HG03025 (cell line): ENCODE data around the gene KIT.

Experiments
- ATAC-seq: cut with Tn5 transposase; IDR thresholded peaks from one replicate; pipeline ENCODE4 v1.9.1; 2021; ENCODE audit warnings: mild to moderate bottlenecking, moderate library complexity; ENCODE audit not compliant: unreplicated experiment, low FRiP score

Gene KIT

DNA sequence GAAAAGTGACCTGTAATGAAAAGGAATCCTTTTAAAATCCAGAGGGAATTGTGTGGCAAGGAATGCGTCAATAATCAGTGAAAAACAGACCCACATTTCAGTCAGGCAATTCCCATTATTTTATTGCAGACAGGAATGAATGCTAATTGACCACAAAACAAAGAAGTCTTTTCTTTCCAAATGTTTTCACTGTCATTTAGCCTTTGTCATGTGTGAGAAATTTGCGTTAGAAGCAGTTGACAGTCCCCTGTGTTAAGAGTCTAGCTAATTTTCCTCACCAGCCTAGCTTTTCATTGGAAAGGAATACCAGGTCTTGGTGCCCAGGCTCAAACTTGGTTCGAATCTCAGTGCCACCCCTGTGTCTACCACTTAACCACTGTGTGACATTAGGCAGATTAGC lies 83.4 kb downstream of the KIT start:
- ATAC-seq, result no peak

- ATAC-seq, result no peak
Observed at GRCh38 chr4:54742636-54743399, 85.1 kb downstream of the KIT start.

GRCh38 chr4:54743562-54743961 lies 85.8 kb downstream of the KIT start:
- ATAC-seq, result no peak

- ATAC-seq, result no peak
Observed at GRCh38 chr4:54744487-54744886, 86.7 kb downstream of the KIT start.

DNA sequence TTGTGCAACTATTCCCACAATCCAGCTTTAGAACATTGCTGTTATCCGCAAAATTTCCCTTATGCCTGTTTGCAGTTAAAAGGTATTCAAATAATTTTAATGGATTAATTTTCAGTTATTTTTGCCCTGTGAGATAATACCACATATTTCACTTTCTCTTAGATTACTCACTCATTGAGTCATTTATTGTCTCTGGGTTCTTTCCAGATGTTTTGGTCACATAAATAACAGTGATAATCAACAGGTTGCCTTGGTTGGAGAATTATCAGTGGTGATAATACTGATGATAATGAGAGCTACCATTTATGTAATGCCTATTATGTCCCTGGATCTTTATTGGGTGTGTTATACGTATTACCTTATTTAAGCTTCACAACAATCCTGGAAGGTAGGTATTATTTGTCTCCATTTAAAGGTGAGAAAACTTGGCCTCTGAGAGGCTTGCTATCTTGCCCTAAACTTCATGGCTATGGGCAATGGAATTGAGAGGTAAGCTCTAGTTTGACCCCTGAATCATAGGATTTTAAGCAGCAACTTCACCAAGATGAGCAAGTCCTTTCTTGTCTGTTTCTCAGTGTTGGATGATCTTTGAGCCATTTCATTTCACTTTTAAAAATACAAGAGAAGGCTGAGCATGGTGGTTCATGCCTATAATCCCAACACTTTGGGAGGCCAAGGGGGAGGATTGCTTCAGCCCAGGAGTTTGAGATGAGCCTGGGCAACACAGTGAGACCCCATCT lies 87.4 kb downstream of the KIT start:
- no peak for ATAC-seq

GRCh38 chr4:54746218-54746617 lies 88.5 kb downstream of the KIT start:
- ATAC-seq, result no peak

DNA sequence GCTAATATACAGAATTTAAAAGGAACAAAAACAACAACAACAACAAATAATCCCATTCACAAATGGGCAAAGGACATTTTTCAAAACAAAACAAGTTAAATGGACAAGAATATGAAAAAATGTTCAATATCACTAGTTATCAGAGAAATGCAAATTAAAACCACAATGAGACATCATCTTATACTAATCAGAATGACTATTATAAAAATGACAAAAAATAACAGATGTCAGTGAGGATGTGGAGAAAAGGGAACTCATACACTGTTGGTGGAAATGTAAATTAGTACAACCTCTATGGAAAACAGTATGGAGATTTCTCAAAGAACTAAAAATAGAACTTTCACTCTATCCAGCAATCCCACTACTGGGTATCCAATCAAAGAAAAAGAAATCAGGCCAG lies 92.6 kb downstream of the KIT start:
- no peak for ATAC-seq

GRCh38 chr4:54754394-54754793 lies 96.6 kb downstream of the KIT start:
- ATAC-seq, result no peak

- ATAC-seq, result no peak
Observed at GRCh38 chr4:54764476-54764875, 106.7 kb downstream of the KIT start.

- ATAC-seq, result no peak
Observed at GRCh38 chr4:54767376-54767775, 109.6 kb downstream of the KIT start.

DNA sequence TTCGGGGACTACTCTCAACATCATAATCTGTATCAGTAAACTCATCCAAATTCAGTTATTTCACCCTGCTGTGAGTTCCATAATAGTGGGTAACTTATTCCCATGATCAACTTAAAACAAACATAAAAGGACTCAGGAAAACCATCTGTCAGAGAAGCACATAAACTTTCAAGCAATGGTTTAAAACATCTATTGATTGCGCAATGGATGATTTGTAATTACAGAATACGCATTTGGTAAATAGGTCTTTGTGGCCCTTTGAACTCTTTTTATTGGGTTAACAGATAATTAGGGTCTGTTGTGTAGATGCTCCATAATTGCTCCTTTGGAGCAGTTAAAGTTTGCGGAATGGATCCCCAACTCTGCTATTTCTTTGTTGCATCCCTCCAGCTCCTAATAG lies 115.3 kb downstream of the KIT start:
- no peak for ATAC-seq

DNA sequence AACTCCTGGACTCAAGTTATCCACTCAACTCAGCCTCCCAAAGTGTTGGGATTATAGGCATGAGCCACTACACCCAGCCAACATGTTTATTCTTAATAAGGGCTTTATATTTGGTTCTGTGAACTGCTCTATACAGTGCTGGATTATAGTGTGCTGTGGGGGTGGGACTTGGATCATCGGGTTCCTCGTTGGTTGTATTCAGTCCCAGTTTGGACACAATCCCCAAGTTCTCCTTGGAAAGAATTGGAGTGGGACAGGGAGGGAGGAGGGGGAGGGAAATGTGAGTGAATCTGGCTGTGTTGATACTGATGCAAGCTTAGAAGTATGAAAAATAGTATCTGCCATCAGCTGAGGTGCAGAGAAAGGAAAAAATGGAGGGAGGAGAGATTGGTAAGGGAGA lies 121.3 kb downstream of the KIT start:
- ATAC-seq, result no peak

GRCh38 chr4:54779476-54780148 lies 121.9 kb downstream of the KIT start:
- ATAC-seq, result no peak

DNA sequence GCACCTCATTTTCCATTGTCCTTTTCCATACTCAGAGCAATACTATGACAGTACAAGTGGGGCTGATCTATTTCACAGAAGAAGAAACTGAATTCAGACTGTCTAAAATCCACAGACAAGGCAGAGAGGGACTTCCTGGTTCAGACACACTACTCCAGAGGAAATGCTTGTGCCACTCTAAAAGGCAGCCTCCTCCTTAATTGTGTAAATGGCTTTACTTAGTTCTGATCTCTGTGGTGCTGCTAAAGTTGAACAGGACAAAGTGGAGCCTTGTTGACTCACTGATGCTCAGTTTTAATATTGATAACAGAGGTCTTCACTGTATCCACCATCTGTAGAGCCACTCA lies 122.4 kb downstream of the KIT start:
- no peak for ATAC-seq

DNA sequence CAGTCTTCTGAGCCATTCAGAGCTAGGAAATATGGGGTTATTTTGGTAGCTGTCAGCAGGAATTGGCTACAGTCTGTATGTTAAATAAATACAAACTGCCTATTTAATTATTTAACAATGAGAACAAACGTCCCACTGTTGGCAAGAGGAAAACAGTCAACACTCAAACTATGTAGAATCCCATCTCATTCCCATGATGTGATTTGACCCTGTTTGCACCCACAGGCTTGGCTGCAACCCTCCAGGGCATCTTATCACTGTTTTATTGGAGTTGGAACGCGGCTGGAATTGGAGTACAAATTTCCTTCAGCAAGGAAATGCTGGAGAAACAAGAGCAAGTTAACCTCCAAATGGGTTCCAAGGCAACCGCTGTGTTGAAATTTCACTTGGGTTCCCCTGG lies 124.0 kb downstream of the KIT start:
- no peak for ATAC-seq

- no peak for ATAC-seq
Observed at GRCh38 chr4:54783402-54784110, 125.8 kb downstream of the KIT start.

- no peak for ATAC-seq
Observed at GRCh38 chr4:54784161-54784671, 126.5 kb downstream of the KIT start.
